Measurements from ENCODE around the gene ABCA9.

DNA sequence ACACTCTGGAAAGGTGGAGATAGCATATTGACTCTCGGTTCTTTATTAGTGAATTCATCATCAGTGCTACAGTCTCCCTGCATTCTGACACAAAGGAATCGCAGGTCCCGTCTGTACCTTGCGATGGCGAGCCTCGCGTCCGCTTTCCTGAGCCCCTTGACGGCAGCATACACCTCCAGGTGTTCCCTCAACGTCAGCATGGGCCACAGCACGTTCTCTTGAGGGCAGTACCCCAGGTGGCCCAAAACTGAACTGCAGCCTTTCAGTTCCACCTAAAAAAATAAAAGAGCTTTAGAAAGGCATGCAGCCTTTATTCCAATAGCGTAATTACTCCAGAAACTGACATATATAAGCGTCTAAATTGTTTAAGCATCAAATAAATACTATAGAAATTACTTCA lies 24.2 kb upstream of the ABCA9 start:
- no peak for TF ChIP-seq POLR2A (IDR thresholded peaks at IDR 0.05)
- TF ChIP-seq, protein P1, sequence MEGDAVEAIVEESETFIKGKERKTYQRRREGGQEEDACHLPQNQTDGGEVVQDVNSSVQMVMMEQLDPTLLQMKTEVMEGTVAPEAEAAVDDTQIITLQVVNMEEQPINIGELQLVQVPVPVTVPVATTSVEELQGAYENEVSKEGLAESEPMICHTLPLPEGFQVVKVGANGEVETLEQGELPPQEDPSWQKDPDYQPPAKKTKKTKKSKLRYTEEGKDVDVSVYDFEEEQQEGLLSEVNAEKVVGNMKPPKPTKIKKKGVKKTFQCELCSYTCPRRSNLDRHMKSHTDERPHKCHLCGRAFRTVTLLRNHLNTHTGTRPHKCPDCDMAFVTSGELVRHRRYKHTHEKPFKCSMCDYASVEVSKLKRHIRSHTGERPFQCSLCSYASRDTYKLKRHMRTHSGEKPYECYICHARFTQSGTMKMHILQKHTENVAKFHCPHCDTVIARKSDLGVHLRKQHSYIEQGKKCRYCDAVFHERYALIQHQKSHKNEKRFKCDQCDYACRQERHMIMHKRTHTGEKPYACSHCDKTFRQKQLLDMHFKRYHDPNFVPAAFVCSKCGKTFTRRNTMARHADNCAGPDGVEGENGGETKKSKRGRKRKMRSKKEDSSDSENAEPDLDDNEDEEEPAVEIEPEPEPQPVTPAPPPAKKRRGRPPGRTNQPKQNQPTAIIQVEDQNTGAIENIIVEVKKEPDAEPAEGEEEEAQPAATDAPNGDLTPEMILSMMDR (IDR thresholded peaks at IDR 0.05): no peak

Data from lower leg skin (tissue), 3 donors.